GM21447 (cell line): ENCODE measurements around the gene CCDC201.
"Not testable (repeated sequence)": the region's sequence is repeated elsewhere in the genome, so short reads cannot be mapped to it uniquely, and the experiment has no call there.

Source experiments
- ATAC-seq: cut with Tn5 transposase; IDR thresholded peaks from one replicate; pipeline ENCODE4 v1.9.1; 2021; ENCODE audit not compliant: unreplicated experiment

The CCDC201 gene

GRCh38 chr7:45827731-45828130, 45.2 kb downstream of the CCDC201 start:
- ATAC-seq: not testable (repeated sequence)

GRCh38 chr7:45826550-45826949, 46.3 kb downstream of the CCDC201 start:
- not testable (repeated sequence) for ATAC-seq

- ATAC-seq: not testable (repeated sequence)
Measured at GRCh38 chr7:45818763-45819162, 54.1 kb downstream of the CCDC201 start.

GRCh38 chr7:45817913-45818312, 55.0 kb downstream of the CCDC201 start:
- ATAC-seq: not testable (repeated sequence)

GRCh38 chr7:45817016-45817415, 55.9 kb downstream of the CCDC201 start:
- not testable (repeated sequence) for ATAC-seq

GRCh38 chr7:45814216-45815118, 58.4 kb downstream of the CCDC201 start:
- ATAC-seq: not testable (repeated sequence)

- ATAC-seq: not testable (repeated sequence)
Measured at GRCh38 chr7:45813771-45814170, 59.1 kb downstream of the CCDC201 start.

- ATAC-seq: no peak
Measured at GRCh38 chr7:45812946-45813345, 59.9 kb downstream of the CCDC201 start.

- ATAC-seq: not testable (repeated sequence)
Measured at GRCh38 chr7:45811652-45812234, 61.1 kb downstream of the CCDC201 start.

- ATAC-seq: not testable (repeated sequence)
Measured at GRCh38 chr7:45810451-45811005, 62.4 kb downstream of the CCDC201 start.
